Measurements from ENCODE around the gene MBD2.

DNA sequence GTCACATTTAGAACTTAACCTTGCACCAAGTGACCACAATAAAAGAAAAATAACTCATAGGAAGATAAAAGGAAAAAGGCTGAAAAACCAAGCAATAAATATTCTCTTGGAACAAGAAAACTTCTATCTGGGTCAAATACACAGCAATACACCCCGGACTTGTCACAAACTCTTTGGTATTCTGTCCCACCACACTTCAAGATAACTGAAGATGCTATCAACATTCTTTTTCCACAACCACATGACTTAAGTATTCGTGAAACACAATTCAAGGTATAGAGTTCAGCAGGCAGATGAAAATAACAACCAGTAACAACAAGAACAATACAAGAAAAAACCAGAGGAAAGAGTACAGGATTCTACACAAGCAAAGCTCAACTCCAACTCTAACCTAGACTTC, 18.0 kb downstream of the MBD2 start:
- TF ChIP-seq, protein P1, sequence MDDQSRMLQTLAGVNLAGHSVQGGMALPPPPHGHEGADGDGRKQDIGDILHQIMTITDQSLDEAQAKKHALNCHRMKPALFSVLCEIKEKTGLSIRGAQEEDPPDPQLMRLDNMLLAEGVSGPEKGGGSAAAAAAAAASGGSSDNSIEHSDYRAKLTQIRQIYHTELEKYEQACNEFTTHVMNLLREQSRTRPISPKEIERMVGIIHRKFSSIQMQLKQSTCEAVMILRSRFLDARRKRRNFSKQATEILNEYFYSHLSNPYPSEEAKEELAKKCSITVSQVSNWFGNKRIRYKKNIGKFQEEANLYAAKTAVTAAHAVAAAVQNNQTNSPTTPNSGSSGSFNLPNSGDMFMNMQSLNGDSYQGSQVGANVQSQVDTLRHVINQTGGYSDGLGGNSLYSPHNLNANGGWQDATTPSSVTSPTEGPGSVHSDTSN (CRISPR knock-in tag; IDR thresholded peaks at IDR 0.05) = no peak
- no peak for TF ChIP-seq KLF10 (tag by site-specific recombination; IDR thresholded peaks at IDR 0.05)
- no peak for TF ChIP-seq ZNF830 (tag by site-specific recombination; IDR thresholded peaks at IDR 0.05; ENCODE audit: low read depth)
- TF ChIP-seq BCL11A (tag by site-specific recombination; IDR thresholded peaks at IDR 0.05; ENCODE audit: low read depth) = no peak
- no peak for TF ChIP-seq ZNF274 (IDR thresholded peaks at IDR 0.05; ENCODE audit: low read length)
- TF ChIP-seq ZNF274 (tag by site-specific recombination; IDR thresholded peaks at IDR 0.05; ENCODE audit: borderline replicate concordance) = no peak
- TF ChIP-seq, protein P2, sequence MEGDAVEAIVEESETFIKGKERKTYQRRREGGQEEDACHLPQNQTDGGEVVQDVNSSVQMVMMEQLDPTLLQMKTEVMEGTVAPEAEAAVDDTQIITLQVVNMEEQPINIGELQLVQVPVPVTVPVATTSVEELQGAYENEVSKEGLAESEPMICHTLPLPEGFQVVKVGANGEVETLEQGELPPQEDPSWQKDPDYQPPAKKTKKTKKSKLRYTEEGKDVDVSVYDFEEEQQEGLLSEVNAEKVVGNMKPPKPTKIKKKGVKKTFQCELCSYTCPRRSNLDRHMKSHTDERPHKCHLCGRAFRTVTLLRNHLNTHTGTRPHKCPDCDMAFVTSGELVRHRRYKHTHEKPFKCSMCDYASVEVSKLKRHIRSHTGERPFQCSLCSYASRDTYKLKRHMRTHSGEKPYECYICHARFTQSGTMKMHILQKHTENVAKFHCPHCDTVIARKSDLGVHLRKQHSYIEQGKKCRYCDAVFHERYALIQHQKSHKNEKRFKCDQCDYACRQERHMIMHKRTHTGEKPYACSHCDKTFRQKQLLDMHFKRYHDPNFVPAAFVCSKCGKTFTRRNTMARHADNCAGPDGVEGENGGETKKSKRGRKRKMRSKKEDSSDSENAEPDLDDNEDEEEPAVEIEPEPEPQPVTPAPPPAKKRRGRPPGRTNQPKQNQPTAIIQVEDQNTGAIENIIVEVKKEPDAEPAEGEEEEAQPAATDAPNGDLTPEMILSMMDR (tag by site-specific recombination; IDR thresholded peaks at IDR 0.05) = no peak
- no peak for TF ChIP-seq ZNF223 (tag by site-specific recombination; IDR thresholded peaks at IDR 0.05)
- TF ChIP-seq ZBTB48 (tag by site-specific recombination; IDR thresholded peaks at IDR 0.05) = no peak

All from HEK293 (cell line).